Kidney epithelial cell (primary cell): ENCODE data around the gene STIMATE. TPM values are rescaled to one million over a fixed set of nuclear protein-coding genes. Genes with fewer than 3 reads are reported as not detected.

Experiments
- DNase-seq: peaks from one replicate; pipeline ENCODE4 v3.0.0-alpha.2; 2010; ENCODE audit warnings: low read depth
- H3K27me3 ChIP-seq: 2 replicates; pipeline ENCODE4 v1.6.0; 2011; ENCODE audit warnings: low read length; ENCODE audit not compliant: control insufficient read depth, insufficient read depth
- H3K36me3 ChIP-seq: 2 replicates; pipeline ENCODE4 v1.5.1; 2011; ENCODE audit warnings: low read length; ENCODE audit not compliant: control insufficient read depth, insufficient read depth
- H3K4me3 ChIP-seq: 2 replicates; pipeline ENCODE4 v1.5.1; 2011; ENCODE audit warnings: low read depth, mild to moderate bottlenecking, control low read depth, low read length
- total RNA-seq: library from RNA; depleted of rRNA; stranded (reverse); fragments of >200 nt; gene quantifications from 2 replicates; pipeline ENCODE4 v1.2.3, GENCODE V29; 2015
- TF ChIP-seq, protein P1 (sequence below): IDR thresholded peaks from 2 replicates; pipeline ENCODE4 v1.5.1; 2011; ENCODE audit warnings: mild to moderate bottlenecking, moderate library complexity, low read length, control low read depth, inconsistent platforms; ENCODE audit not compliant: insufficient read depth, poor library complexity, severe bottlenecking

The STIMATE gene
- total RNA-seq, 1 donor from 2014 or later = 15.2 TPM

DNA sequence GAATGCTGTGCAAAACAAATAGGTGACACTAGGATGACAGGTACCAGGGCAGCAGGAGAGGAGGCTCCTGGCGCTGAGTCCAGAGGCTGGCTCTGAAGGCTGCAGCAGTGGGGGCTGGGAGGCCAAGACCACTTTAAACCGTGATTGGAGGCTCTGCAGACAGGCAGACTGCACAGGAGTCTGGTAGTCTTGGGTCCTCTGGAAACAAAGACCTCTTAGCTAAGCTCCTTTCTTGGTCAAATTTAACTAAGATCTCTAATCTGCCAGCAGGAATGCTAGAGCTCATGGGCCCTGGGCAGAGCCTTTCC, 58.1 kb downstream of the STIMATE start:
- Histone ChIP-seq H3K27me3 (no peaks in the 10 kb centered on the region), H3K4me3 (no peak overlapping the region), H3K36me3 (no peaks in the 10 kb centered on the region)
- TF ChIP-seq, protein P1, sequence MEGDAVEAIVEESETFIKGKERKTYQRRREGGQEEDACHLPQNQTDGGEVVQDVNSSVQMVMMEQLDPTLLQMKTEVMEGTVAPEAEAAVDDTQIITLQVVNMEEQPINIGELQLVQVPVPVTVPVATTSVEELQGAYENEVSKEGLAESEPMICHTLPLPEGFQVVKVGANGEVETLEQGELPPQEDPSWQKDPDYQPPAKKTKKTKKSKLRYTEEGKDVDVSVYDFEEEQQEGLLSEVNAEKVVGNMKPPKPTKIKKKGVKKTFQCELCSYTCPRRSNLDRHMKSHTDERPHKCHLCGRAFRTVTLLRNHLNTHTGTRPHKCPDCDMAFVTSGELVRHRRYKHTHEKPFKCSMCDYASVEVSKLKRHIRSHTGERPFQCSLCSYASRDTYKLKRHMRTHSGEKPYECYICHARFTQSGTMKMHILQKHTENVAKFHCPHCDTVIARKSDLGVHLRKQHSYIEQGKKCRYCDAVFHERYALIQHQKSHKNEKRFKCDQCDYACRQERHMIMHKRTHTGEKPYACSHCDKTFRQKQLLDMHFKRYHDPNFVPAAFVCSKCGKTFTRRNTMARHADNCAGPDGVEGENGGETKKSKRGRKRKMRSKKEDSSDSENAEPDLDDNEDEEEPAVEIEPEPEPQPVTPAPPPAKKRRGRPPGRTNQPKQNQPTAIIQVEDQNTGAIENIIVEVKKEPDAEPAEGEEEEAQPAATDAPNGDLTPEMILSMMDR = no peak
- no peak for DNase-seq

DNA sequence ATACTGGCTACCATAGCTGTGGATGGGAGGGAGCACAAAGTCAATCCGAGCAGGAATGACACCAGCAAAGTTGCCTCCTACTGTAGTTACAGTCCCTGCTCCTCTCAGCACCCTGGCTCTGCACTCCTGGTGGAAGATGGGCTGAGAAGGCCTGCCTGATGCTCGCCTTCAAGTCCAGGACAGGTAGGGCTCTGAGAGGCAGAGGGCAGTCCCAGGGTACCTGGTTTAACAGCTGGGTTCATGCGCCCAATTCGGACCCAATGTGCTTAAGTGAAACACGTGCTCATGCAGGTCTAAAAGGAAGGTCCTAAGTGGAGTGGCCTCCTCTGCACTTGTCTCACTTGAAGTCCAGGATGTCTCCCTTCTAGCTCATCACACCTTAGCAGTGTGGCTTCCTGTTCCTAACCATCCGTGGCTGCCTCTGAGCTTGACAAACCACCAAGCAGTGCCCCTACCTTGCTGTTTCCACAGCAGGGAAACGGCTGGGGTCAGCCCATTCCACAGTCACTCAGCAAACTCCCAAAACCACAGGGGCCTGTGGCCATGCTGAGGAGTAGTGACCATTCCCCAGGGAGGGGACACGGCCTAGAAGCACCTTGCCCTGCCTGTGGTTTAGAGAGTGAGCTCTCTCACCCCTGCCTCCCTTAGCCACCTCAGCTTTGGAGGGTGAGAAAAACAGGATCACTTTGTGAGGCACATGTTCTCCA, 58.6 kb downstream of the STIMATE start:
- Histone ChIP-seq H3K36me3 (no peaks in the 10 kb centered on the region), H3K4me3 (no peak overlapping the region), H3K27me3 (no peaks in the 10 kb centered on the region)
- no peak for DNase-seq
- TF ChIP-seq, protein P1 = no peak

DNA sequence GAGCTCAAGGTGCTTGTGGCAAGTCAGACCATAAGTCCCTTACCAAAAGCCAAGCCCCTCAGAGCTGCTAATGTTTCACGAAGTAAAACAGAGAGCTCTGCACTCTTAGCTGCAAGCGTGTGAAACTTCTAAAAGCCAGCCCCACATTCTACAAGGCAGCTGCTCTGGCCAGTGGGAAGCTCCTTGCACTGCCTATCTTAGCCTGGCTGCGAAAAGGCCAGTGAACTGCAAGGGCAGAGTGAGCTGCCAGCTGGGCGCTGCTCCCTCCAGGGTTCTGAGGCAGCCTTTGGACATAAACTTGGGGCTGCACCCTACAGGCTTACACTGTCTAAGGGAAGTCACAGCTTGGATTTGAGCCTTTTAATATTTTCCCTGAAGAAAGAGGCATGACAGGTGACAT, 60.4 kb downstream of the STIMATE start:
- H3K27me3 ChIP-seq = no peaks in the 10 kb centered on the region
- TF ChIP-seq, protein P1 = no peak
- H3K4me3 ChIP-seq = no peak overlapping the region
- no peak for DNase-seq
- no peaks in the 10 kb centered on the region for H3K36me3 ChIP-seq

DNA sequence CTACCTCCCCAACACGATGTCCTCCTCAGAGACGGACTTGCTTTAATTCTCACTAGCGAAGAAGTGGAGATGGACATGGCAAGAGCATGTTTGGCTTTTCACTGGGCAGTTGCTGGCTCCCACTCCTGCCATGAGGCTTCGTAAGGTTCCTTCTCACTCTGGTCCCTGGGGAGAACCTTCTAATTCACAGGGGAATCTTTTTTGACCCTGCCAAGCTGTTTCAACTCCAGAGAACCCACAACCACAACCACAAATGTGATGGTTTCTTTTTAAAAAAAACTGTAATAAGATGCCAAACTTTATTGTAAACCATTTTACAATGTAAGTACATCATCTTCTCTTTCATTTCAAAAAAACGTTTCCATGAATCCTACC, 60.9 kb downstream of the STIMATE start:
- TF ChIP-seq, protein P1 = no peak
- no peaks in the 10 kb centered on the region for H3K36me3 ChIP-seq
- DNase-seq = no peak
- no peak overlapping the region for H3K4me3 ChIP-seq
- no peaks in the 10 kb centered on the region for H3K27me3 ChIP-seq

DNA sequence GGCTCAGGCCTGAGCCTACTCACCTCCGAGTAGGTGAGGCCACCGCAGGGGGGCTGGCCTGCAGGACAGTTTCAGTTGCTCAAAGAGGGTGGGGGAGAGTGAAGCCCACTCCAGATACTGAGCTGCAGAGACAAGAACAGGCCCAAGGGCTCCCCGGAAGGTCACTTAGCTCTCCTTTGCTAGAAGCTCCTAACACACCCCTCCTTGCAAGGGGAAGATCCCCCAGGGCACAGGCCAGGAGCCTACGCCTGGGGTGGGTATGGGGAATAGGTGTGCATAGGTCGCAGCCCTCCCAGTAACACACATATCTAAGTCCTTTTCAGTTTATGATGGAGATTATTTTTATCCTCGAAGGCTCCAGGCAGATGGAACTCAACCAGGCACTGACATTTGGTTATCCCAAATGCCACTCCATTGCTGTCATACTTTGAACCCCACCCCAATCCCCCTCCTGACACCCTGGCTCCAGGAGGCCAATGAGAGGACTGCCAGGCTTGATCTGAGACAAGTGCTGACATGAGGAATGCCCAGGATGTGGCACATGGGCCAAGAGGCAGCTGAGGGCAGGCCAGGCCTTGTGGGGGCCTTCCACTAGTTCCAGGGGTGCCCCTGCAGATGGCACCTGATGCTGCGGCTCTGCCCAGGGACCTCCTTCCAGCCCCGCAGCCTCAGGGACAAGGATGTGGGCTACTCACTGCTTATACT, 61.4 kb downstream of the STIMATE start:
- DNase-seq = no peak
- no peaks in the 10 kb centered on the region for H3K27me3 ChIP-seq
- TF ChIP-seq, protein P1 = no peak
- H3K4me3 ChIP-seq = no peak overlapping the region
- no peaks in the 10 kb centered on the region for H3K36me3 ChIP-seq
